HG02798 (cell line): ENCODE results near the gene ARHGAP6.

ENCODE experiments used
- ATAC-seq: cut with Tn5 transposase; IDR thresholded peaks from one replicate; pipeline ENCODE4 v1.9.1; 2021; ENCODE audit warnings: mild to moderate bottlenecking; ENCODE audit not compliant: unreplicated experiment, poor library complexity

The ARHGAP6 gene

DNA sequence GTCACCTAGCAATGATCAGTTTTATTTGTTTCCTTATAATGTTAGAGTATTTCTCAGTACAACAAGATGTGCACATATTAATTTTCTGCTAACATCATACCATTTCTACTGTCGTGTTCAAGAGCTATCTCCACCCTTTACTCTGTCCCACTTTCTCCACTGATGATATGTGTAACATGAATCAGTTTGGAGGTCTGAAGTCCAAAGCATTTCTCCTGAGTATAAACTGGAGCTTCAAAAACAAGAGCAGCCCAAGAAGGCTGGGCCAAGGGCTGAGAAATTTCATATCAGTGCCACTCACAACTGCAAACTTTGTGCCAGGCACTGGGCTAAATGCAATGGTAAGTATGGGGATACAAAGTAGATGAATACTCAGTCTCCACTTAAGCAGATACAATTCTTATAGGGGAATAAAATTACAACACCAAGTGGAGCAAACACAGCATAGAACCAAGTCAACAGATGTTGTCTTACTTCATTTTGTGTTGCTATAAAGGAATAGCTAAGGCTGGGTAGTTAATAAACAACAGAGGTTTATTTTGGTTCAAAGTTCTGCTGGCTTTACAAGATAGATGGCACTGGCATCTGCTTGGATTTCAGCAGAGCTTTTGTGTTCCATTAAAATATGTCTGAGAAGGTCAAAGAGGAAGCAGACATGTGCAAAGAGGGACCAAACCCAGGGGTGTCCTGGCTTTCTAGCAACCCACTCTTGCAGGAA lies 328.3 kb downstream of the ARHGAP6 start:
- no peak for ATAC-seq

DNA sequence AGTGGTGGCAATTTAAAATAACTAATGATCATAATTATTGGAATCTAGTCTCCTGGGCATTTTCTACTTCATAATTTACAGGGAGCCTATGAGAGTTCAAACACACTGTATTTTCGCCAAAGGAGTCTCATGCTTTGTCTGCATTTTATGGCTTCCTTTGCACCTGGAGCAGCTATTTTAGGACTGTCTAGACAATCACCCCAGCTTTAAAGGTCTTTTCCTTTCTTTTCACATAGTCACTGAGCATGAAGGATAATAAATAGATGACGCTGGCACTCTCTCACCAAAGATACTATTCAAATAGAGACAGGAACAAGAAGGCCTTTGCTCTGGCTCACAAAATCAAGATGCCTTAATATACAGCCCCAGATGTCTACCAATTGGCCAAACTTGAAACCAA lies 329.5 kb downstream of the ARHGAP6 start:
- ATAC-seq, result no peak

DNA sequence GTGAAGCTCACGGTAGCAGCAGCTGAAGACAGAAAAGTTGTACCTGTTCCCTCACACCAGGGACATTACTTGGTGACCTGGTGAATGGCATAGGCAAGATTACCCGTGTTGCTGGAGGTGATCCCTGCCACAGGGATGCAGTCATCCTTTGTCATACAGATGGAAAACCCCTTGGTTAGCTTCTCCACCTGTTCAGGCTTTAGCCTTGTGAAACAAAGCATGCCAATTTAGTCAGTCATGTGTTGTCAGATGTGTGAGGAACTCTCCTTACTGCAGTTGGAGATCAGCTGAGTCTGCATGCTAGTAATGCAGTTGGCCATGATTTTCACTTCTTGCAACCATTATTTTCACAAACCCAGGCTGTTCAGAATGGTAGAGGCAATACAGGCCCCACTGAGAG lies 331.6 kb downstream of the ARHGAP6 start:
- ATAC-seq, result no peak

DNA sequence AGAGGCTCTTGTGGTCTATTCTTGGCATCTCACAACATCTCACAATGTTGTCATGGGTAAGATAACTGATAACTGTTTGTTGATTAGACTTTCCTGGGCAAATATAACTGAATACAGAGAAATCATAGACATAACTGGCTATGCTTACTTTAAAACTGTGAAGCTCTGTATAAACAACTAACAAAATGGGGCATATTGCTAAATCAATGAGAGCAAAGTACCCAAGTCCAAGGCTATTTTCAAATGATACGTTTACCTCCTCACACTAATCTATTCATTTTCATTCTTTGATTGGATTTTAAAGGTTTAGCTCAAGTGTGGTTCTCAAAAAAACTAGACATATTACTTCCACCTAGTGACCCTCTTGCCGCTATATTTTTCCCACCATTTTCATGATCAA lies 333.9 kb downstream of the ARHGAP6 start:
- no peak for ATAC-seq

DNA sequence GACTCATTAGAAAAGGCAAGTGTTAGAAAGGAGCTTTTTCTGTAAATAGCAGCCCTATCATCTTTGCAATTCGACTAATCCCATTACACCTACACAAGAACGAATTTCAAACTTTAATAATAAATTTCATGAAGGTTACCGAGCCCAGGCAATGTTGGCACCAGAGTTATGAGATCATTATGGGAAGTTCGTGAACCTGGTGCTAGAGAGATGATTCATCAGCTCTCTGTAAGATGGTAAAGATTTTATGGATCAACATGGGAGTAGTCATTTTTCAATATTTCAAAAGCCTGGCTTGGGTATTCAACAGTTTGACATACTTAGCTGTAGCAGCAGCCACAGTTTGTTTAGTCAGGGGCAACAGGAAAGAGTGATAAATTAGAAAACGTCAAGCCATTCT lies 336.7 kb downstream of the ARHGAP6 start:
- no peak for ATAC-seq

DNA sequence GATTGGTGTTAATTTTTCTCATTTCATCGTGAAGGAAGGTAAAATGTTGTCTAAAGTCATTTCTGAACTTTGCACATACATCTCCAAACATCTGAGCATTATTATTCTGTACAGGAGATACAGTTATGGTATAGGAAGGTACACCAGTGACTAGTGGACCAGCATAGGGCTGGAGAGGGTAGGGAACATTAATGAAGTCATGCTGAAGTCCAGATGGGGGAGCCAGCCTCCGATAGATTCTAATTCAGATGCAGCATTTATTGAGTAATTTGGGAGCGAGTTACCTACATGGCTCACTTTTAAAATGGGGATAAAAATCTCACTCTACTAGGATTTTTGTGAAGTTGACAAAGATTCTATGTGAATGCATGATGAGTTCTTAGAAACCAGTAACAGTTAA lies 337.6 kb downstream of the ARHGAP6 start:
- no peak for ATAC-seq

DNA sequence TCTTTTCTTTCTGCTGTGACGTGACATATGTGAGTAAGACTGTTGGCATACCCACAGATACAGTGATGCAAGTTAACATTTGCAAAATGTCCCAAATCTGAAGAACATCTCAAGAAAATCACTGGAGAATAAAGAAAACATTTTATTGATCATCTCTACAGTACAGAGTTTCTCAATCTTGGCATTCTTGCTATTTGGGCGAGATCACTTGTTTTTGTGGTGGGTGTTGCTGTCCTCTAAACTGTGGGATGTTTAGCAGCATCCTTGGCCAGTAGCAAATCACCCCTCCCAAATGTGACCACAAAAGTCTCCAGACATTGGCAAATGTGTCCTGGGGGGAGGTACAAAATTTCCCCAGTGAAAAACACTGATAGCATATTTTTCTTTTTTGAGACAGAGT lies 343.7 kb downstream of the ARHGAP6 start:
- no peak for ATAC-seq

DNA sequence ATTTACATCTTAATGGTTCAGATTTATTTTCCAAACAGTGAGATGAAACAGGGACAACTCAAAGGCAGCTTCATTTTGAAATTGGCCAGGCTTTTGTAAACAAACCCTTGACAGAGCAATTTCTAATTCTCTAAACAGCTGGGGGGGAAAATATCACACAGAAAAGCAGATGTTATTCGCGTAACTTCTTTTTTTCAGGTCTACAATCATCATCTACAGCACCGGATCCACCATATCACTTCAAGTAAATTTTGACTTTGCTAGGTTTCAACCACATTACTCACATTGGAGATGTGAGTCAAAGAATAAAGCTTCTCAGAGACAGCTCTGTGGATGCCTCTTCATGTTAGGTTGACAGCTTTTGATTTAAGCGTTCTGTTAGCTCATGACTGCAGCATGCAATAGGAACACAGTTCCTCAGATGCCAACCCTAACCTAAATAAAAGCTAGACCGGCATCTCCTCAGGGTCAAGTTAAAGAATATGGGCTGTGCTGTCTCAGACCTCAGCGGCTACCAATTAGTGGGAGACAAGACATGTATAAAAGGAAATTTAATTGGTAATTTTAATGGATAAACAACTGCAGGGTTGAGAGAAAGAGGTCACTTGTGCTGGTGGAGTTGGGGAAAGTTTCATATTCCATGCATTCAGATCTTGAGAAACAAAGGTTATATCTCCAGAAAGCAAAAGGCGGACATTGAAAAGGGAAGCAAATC lies 345.8 kb downstream of the ARHGAP6 start:
- no peak for ATAC-seq

DNA sequence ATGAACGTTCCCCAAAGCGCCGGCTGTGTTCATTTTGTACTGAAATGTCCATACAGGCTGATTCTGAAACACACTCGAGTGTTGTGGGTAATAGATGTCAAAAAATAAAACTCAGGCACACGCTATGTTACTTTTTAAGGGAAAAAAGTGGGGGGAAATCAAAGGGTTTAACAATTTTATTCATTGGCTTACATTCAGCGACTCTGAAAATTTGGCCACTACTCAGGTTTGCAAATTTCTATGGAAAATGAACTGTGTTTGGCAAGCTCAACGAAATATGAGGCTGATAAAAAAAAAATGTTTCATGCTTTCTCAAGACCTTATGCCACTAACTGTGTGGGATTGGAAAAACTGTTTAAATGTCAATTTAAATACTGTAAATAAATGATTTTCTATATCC lies 354.0 kb downstream of the ARHGAP6 start:
- ATAC-seq, result no peak

DNA sequence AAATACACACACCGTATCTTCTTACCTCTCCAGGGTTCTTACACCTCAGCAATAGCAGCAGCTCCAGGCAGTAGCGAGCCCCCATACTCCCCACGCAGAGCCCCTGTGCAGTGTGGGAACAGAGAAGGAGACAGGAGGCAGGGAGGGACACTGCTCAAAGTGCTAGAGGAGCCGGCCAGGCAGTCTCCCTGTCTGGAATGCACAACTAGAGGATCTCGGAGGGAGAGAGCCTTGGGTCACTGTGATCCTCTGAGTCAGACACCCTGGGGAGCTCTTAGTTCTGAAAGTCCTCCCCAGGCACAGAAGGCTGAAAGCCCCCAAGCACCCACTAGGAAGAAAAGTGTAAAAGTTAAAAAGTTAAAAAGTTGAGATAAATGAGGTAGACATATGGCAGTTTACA lies 356.5 kb downstream of the ARHGAP6 start:
- no peak for ATAC-seq

DNA sequence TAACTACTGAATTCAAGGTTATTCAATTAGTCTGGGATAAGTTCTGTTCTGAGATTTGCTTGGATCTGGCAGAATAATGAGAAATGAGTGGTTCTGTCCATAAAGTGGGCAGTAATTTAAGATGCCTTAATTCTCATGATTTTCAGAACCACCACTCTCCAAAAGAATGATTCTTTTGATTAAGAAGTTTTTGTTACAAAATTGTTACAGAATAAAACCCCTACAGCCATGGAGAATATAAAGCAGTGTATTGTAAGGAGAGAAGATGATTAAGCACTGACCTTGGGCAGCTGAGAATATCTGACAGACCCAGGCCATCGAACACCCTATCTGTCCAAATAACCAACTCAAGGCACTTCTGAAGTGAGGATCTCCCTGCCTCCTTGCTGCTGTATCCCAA lies 360.1 kb downstream of the ARHGAP6 start:
- no peak for ATAC-seq

DNA sequence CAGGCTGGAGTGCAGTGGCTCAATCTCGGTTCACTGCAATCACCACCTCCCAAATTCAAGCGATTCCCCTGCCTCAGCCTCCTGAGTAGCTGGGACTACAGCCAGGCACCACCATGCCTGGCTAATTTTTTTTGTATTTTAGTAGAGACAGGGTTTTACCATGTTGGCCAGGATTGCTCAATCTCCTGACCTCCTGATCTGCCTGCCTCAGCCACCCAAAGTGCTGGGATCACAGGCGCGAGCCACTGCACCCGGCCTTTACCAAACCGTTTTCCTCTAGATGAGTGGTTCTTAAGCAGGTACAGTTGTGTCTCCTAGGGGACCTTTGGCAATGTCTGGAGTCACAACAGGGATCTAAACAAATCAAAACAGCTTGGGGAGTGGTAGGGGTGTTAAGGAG lies 360.9 kb downstream of the ARHGAP6 start:
- ATAC-seq, result no peak

DNA sequence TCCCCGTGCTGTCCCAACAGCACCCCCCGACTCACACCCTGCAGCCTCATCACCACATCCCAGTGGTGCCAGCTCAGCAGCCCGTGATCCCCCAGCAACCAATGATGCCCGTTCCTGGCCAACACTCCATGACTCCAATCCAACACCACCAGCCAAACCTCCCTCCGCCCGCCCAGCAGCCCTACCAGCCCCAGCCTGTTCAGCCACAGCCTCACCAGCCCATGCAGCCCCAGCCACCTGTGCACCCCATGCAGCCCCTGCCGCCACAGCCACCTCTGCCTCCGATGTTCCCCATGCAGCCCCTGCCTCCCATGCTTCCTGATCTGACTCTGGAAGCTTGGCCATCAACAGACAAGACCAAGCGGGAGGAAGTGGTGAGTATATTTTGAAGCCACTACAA lies 367.1 kb downstream of the ARHGAP6 start:
- ATAC-seq, result no peak

DNA sequence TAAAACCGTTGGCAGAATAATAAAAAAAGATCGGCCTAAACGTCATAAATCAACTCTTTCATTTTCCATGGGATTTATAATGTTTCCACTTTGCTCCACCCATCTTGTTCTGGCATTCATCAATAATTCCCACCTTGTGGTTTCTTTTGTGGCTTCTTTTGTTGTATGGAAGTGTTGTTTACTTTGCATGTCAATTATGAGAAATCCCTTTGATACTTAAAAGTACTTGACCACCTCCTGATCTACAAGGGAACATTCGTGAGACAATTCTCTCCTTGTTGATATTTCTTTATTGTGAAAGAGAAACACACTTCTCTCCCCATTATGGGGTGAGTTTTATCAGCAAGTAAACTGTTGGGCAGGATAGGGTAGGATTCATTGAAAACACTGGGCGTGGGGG lies 369.7 kb downstream of the ARHGAP6 start:
- ATAC-seq, result no peak

DNA sequence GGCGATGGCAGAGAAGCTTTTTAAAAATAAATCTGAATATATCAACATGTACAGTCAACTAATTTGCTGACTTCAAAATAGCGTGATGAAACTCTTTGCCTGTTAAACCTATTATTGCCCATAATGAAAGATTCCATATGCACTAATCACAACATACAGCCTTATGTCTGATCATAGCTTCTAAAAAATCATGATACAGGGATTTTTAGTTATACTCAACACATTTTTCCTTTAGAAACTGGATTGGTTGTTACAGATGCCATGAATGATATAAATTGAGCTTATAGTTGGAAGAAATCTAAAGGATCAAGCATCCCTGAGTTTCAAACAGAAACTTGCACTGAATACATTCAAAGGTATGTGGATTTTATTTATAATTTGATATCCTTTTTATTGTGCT lies 372.6 kb downstream of the ARHGAP6 start, which contains the start of gene AMELX:
TSS of gene AMELX (plus strand) at position 301 of the 400 bp plus-strand sequence. CDS start 1,376 bp downstream, outside the sequence.
- no peak for ATAC-seq

DNA sequence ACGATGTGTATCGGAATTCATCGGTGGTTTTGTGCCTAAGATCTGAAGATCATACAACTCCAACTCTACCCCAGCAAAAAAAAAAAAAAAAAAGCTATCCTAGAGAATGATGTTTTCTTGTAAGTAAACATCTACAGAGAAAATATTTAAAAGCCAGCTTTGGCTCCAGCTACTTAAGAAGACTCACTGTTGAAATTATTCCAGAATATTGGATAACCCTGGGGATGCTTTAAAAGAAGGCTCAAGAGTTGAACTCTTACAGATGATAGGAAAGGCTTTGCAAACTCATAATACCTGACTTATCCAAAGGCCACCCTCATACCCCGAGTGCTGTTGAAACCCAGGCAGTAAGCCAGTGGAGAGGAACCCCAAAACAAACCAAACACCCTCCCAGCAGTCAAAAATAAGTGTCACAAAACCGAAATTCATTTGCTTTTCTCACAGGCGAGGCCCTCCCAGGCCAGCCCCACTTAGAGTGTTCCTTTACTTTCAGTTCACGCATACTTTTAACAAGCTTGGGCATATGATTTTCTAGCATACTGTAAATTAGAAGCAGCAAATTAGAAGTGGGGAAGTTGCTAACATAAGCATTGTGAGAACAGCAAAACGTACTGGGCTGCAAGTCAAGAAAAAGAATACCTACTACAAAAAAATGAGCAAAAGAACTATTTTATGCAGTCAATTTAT lies 375.2 kb downstream of the ARHGAP6 start:
- no peak for ATAC-seq

DNA sequence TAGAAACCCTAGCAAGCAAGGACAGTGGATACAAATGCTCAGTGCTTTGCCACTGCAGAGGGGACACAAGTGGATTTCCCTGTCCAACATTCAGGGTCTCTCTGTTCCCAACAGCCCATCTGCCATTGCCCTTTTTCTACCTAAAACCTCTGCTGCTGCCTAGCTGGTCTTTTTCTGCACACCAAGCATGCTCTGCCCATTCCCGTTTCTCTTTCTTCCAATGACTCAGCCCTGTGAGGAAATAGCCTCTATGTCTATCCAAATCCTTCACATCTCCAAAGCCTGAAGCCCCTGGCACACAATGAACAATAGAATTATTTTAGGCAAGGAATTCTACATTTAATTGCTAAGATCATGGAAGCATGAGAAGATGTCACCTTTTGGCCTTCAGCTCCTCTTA lies 378.2 kb downstream of the ARHGAP6 start:
- no peak for ATAC-seq

DNA sequence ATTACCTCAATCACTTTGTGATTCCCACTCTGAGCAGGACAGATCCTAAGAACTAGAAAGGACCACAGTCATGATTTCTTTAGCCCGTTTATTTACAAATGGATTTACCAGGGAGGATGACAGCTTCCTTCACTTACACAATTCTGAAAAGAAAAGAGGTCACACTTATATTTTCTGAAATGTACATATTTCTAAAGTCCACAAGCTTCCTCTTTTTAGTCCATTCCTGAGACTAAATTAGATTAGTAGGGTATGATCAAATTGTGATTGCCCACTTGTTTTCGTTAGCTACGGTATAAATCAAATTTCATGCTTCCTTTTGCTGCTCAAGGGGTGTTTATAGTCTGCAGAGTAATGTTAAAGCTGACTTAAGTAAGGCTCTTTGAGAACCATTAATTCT lies 380.1 kb downstream of the ARHGAP6 start:
- ATAC-seq, result no peak

DNA sequence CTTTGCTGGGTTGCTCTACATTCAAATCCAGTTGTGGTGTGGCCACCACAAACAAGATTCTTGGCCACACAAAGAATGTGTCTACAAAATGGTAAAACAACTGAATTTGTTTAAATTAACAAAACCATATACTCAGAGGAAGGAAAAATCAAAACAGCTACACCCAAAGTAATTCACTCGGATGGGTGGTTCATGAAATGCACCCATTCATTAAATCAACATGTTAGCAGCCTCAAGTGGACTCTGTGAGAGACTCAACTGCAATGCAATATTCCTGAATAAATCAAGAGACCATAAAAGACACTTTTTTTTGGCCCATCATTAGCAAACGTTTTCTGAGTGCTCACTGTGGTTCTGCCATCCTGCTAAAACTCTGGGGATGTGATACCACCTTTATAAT lies 383.7 kb downstream of the ARHGAP6 start:
- ATAC-seq, result no peak

DNA sequence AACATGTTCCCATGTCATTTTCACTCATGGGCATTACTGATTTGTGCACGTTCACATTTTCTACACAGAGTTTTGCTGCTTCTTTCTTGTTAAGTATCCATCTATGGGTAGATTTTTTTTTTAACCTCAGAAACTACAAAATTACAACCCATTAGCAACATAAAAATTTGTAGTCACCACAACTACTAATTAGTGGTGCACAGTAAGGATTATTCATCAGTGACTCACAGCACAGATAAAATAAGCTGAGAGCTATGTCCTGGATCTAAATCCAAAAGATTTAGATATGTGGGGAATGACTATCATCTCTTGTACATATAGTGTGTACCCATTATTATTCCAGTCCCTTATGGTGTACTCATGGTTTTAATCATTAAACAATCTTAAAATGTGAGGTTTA lies 392.2 kb downstream of the ARHGAP6 start:
- ATAC-seq, result no peak

DNA sequence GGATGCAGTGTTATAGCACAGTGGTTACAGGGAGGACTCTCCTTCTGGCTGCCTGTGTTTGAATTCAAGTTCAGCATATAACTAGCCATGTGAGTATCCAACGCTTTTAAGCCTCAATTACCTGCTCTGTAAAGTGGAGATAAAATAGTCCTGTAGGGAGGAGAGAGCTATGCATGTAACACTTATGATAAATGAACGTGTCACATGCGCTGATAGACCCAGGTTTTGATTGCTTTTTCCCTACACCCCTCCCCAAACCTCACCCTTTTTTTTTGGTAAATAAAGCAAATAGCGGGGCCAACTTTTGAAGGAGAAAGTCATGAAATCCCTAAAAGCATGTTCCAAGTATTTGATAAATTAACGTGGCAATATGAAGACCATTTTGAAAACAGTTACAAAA lies 392.9 kb downstream of the ARHGAP6 start:
- no peak for ATAC-seq
